Measurements from ENCODE around the gene KDM6B.
A peak's percentile ranks its signal among the peaks of the same experiment; 100 is the strongest.
"Not testable (repeated sequence)": the region's sequence is repeated elsewhere in the genome, so short reads cannot be mapped to it uniquely, and the experiment has no call there.

KDM6B gene

GRCh38 chr17:7857713-7858521, 23.9 kb downstream of the KDM6B start, which contains the start of gene CYB5D1:
CYB5D1 (plus strand) TSS chr17:7858003; CDS start chr17:7858135, 132 bp downstream.
- H3K4me3 ChIP-seq (ENCODE audit: low read depth, low read length): peak within 1 kb of the TSS; percentile 63
- TF ChIP-seq CTCF (IDR thresholded peaks at IDR 0.05; ENCODE audit: control insufficient read depth, extremely low read depth, insufficient read depth): no peak
- peak; percentile 87 for DNase-seq (ENCODE audit: low read depth)

GRCh38 chr17:7858522-7858810, 24.4 kb downstream of the KDM6B start:
- peak overlapping the region; percentile 63 for H3K4me3 ChIP-seq (ENCODE audit: low read depth, low read length)
- peak; percentile 28; the same call in 1 of the 2 replicates for TF ChIP-seq CTCF (IDR thresholded peaks at IDR 0.05; ENCODE audit: control insufficient read depth, extremely low read depth, insufficient read depth)
- no peak for DNase-seq (ENCODE audit: low read depth)

GRCh38 chr17:7859028-7859427, 25.0 kb downstream of the KDM6B start:
- TF ChIP-seq CTCF (IDR thresholded peaks at IDR 0.05; ENCODE audit: control insufficient read depth, extremely low read depth, insufficient read depth): no peak
- peak overlapping the region; percentile 63 for H3K4me3 ChIP-seq (ENCODE audit: low read depth, low read length)
- DNase-seq (ENCODE audit: low read depth): no peak

- TF ChIP-seq CTCF (IDR thresholded peaks at IDR 0.05; ENCODE audit: control insufficient read depth, extremely low read depth, insufficient read depth): peak; percentile 78
- no peak overlapping the region for H3K4me3 ChIP-seq (ENCODE audit: low read depth, low read length)
- DNase-seq (ENCODE audit: low read depth): no peak
Observed at GRCh38 chr17:7862692-7863437, 28.8 kb downstream of the KDM6B start.

- H3K4me3 ChIP-seq (ENCODE audit: low read depth, low read length); DNase-seq (ENCODE audit: low read depth): not testable (repeated sequence)
Observed at GRCh38 chr17:7864384-7864783, 30.4 kb downstream of the KDM6B start.

GRCh38 chr17:7864995-7865650, 31.1 kb downstream of the KDM6B start:
- TF ChIP-seq CTCF (IDR thresholded peaks at IDR 0.05; ENCODE audit: control insufficient read depth, extremely low read depth, insufficient read depth): no peak
- H3K4me3 ChIP-seq (ENCODE audit: low read depth, low read length): no peak overlapping the region
- DNase-seq (ENCODE audit: low read depth): no peak

GRCh38 chr17:7867881-7868329, 33.9 kb downstream of the KDM6B start:
- DNase-seq (ENCODE audit: low read depth): no peak
- no peak overlapping the region for H3K4me3 ChIP-seq (ENCODE audit: low read depth, low read length)
- no peak for TF ChIP-seq CTCF (IDR thresholded peaks at IDR 0.05; ENCODE audit: control insufficient read depth, extremely low read depth, insufficient read depth)

Measured in LNCaP clone FGC (cell line).